22Rv1 (cell line): Measurements from ENCODE around the gene ADA.

Source experiments
- H3K27ac ChIP-seq: fragments of 450-650 bp; 2 replicates; pipeline ENCODE4 v1.5.1; 2017
- ZFX ChIP-seq: fragments of 450-650 bp; IDR thresholded peaks from 2 replicates; pipeline ENCODE4 v1.6.1; 2017; ENCODE audit warnings: antibody characterized with exemption, borderline replicate concordance
- TF ChIP-seq, protein P1 (sequence below): fragments of 450-650 bp; IDR thresholded peaks from 2 replicates; pipeline ENCODE4 v1.5.1; 2017; ENCODE audit warnings: mild to moderate bottlenecking

Gene ADA

DNA sequence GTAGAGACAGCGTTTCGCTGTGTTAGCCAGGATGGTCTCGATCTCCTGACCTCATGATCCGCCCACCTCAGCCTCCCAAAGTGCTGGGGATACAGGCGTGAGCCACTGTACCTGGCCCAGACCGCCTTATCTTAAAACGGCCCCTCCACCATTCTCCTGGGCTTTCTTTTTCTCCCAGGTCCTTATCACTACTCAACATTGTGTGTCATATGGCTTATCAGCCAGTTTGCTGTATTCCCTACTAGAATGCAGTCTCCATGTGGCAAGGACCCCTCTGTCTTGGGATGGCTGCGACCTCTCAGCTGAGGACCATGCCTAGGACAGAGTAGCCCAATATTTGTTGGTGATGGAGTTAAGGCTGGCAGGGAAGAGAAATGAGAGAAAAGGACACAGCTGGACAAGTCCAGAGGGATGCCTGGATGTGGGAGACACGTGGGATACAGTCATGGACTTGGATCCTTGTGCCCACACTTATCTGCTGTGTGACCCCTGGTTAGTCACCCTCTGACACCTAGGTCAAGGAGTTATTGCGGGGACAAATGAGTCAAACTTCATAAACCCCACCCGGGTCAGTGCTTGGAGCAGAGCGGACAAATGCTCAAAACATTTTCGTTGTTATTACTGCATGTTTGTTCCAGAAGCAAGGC, 24.0 kb downstream of the ADA start:
- no peak for TF ChIP-seq ZFX
- TF ChIP-seq, protein P1, sequence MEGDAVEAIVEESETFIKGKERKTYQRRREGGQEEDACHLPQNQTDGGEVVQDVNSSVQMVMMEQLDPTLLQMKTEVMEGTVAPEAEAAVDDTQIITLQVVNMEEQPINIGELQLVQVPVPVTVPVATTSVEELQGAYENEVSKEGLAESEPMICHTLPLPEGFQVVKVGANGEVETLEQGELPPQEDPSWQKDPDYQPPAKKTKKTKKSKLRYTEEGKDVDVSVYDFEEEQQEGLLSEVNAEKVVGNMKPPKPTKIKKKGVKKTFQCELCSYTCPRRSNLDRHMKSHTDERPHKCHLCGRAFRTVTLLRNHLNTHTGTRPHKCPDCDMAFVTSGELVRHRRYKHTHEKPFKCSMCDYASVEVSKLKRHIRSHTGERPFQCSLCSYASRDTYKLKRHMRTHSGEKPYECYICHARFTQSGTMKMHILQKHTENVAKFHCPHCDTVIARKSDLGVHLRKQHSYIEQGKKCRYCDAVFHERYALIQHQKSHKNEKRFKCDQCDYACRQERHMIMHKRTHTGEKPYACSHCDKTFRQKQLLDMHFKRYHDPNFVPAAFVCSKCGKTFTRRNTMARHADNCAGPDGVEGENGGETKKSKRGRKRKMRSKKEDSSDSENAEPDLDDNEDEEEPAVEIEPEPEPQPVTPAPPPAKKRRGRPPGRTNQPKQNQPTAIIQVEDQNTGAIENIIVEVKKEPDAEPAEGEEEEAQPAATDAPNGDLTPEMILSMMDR, result no peak
- H3K27ac ChIP-seq, result no peak overlapping the region

DNA sequence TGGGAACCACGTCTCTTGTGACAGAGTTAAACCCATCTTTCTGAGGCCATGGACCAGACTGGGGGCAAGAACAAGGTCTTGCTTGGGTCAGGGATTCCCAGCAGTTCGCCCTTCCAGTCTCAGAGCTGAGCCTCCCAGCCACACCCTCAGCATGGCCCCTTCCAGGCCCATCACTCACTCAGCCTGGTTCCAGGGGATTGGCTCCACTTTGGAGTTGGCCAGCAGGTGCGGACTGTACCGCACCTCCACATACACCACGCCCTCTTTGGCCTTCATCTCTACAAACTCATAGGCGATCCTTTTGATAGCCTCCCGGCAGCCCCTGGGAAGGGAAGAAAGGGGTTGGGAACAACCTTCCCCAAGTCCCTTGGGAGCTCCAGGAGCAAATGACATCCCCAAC, 25.2 kb downstream of the ADA start:
- TF ChIP-seq, protein P1, result no peak
- no peak for TF ChIP-seq ZFX
- H3K27ac ChIP-seq, result no peak overlapping the region

DNA sequence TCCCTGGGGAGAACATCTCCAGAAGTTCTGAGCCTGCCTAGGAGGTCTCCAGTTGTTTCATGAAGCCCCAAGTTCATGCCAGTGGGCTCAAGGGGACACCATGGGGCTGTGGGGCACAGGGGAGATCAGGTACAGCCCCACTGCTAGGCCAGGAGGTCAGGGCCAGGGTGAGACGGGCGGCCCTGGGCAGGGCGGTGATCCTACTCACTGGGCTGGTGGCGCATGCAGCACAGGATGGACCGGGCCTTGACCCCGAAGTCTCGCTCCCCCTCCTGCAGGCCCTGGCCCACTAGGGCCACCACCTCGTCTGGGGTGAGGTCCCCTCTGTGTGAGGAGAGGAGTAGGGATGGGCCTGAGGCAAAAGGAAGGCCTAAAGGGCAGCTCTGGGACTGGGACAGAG, 26.1 kb downstream of the ADA start:
- no peak overlapping the region for H3K27ac ChIP-seq
- TF ChIP-seq, protein P1, result no peak
- no peak for TF ChIP-seq ZFX

DNA sequence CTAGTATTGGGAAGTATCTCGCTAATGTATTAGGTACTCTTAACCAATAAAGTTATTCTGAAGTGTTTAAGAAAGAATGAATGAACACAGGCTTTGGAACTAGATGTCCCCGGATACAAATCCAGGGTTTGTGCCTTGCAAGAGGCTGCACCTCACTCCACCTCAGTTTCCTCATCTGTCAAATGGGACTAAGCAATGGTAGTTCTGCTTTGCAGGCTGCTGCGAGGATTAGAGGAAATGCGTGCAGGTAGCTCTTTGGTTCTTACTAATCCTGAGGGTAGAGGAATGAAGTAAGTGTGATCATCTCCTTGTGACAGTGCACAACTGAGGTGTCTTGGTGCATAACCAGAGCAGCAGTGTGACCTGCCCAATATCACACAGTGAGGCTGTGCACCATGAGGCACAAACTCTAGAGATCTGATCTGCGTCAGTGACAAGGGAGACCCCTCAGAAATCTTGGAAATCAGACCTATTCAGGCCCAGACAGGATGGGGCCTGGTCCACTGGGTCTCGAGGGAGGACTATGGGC, 26.7 kb downstream of the ADA start:
- TF ChIP-seq ZFX, result no peak
- TF ChIP-seq, protein P1, result no peak
- H3K27ac ChIP-seq, result no peak overlapping the region

DNA sequence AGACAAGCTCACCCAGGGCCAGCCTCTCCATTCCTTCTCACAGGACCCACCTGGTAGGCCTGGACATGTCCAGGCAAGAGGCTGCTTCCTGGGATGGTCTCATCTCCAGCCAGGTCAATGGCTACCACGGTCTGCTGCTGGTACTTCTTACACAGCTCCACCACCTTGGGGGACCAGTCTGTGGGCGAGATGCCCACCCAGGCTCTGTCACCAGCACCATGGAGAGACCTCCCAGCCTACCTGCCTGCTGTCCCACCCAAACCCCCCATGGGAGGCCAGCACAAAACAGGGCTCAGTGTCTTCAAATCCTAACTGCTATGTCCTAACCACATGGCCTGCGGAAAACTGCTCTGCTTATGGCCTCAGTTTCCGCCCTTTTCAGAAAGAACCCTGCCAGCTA, 27.3 kb downstream of the ADA start:
- TF ChIP-seq, protein P1, result no peak
- no peak for TF ChIP-seq ZFX
- no peak overlapping the region for H3K27ac ChIP-seq

DNA sequence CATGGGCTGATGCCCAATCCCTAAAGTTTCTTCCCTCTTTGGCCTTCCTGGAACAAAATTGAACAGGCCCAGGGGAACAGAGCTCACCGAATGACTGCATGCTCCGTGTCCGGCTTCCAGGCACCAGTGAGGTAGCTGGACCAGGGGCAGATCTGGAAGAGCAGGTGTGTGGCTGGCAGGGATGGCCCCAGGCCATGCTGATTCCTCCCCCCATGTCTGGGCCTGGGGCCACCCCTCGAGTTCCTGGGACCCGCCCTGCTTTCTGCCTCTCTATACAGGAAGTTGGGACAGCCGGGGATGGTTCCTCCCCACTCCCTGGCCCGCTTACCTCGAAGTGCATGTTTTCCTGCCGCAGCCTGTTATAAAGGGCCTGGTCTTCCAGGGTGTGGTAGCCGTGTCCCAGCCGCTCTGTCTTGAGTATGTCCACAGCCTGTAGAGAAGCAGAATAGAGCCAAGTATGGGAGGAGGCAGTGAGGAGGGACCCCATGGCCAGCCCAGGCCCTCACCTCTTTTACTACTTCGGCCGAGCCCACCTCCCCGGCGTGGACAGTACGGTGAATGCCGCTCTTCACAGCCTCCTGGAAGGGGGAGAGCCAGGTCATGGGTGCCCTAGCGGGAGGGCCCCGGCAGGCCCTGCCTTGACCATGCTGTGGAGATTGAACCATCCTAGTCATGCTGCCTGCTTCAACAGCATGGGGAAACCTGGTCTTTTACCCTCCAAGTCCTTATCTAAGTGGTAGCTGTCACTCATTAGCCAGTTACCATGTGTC, 28.8 kb downstream of the ADA start:
- TF ChIP-seq, protein P1, result no peak
- no peak for TF ChIP-seq ZFX

DNA sequence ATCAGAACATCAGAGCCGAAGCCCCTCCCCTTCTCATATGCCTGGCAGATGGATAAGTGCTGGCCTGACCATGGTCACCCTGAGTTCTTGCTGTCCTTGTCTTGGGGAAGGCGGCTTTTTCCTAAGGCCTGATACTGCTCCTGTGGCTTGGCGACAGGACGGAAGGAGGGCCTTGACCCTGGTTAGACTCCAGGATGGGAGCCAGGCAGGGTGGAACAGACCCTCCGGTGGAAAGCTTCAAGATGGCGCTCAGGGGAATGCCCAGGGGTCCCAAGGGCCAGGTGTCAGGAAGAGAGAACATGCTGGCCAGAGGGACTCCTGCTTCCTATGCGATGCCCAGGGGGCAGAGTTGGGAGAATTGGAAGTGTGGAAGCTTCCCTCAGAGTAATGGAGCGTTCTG, 29.6 kb downstream of the ADA start:
- H3K27ac ChIP-seq, result no peak overlapping the region
- TF ChIP-seq ZFX, result no peak
- TF ChIP-seq, protein P1, result no peak

More for the DNA sequence above, 28.8 kb downstream of the ADA start:
- no peak overlapping the region for H3K27ac ChIP-seq
